Activated CD4-positive, alpha-beta T cell treated with anti-CD3 and anti-CD28 coated beads, Interleukin-2, amount 10 ng/mL, durations not matched to agents 7 days and 5 days (primary cell): ENCODE results near the gene REV1. TPM values are rescaled to one million over a fixed set of nuclear protein-coding genes. Genes with fewer than 3 reads are reported as not detected.

Experiments used
- CTCF ChIA-PET: fragments of 350-600 bp; sonication (Branson Sonifier 250); formaldehyde crosslinking; loops from one replicate; lab custom pipeline; 2021; ENCODE audit warnings: antibody characterized with exemption; lab: Charles Lee
- POLR2A ChIA-PET: fragments of 350-600 bp; sonication (Branson Sonifier 250); formaldehyde crosslinking; loops from one replicate; lab custom pipeline; 2021; ENCODE audit warnings: antibody characterized with exemption; lab: Charles Lee
- DNase-seq: peaks from one replicate; pipeline ENCODE4 v3.0.0-alpha.2; 2020
- H3K27ac Mint-ChIP-seq: one replicate; pipeline ENCODE4 v1.8.0; 2021; ENCODE audit warnings: mild to moderate bottlenecking, moderate library complexity, mixed read lengths
- H3K27me3 Mint-ChIP-seq: one replicate; pipeline ENCODE4 v1.8.0; 2021; ENCODE audit warnings: mixed read lengths
- H3K36me3 Mint-ChIP-seq: one replicate; pipeline ENCODE4 v1.8.0; 2021; ENCODE audit warnings: low read depth, mixed read lengths
- H3K4me1 Mint-ChIP-seq: one replicate; pipeline ENCODE4 v1.8.0; 2021; ENCODE audit warnings: mixed read lengths
- H3K4me3 Mint-ChIP-seq: one replicate; pipeline ENCODE4 v1.8.0; 2021; ENCODE audit warnings: mild to moderate bottlenecking, moderate library complexity, mixed read lengths
- H3K9me3 Mint-ChIP-seq: one replicate; pipeline ENCODE4 v1.8.0; 2021; ENCODE audit warnings: mixed read lengths
- total RNA-seq, 2 experiments: library from RNA; stranded (reverse); gene quantifications; one replicate each; pipeline ENCODE4 v1.2.3, GENCODE V29; 2021

The REV1 gene
- total RNA-seq, 2 experiments from 2014 or later, result 37.4 to 40.7 TPM

- ChIA-PET POLR2A (no interaction called here), CTCF (interaction anchor here (1.0 kb wide), 1 partner anchor 14 kb away, joined by 3 read pairs; no protein-coding TSS in a partner anchor)
- DNase-seq, result no peak
- H3K9me3 Mint-ChIP-seq, result no peaks in the 10 kb centered on the region
- H3K27me3 Mint-ChIP-seq, result no peaks in the 10 kb centered on the region
- peaks cover 47% of the 10 kb centered on the region for H3K36me3 Mint-ChIP-seq
- no peak overlapping the region for H3K4me3 Mint-ChIP-seq
- no peak overlapping the region for H3K27ac Mint-ChIP-seq
- H3K4me1 Mint-ChIP-seq, result peaks cover 14% of the 10 kb centered on the region
These were observed 84.8 kb downstream of the REV1 start for GRCh38 chr2:99404797-99405669.

- Mint-ChIP-seq H3K27ac (peak overlapping the region; percentile 21), H3K9me3 (no peaks in the 10 kb centered on the region), H3K4me1 (peaks cover 14% of the 10 kb centered on the region), H3K4me3 (no peak overlapping the region), H3K36me3 (peaks cover 50% of the 10 kb centered on the region), H3K27me3 (no peaks in the 10 kb centered on the region)
- DNase-seq, result no peak
- CTCF ChIA-PET, result interaction anchor here (1.6 kb wide), 1 partner anchor 11 kb away, joined by 5 read pairs; no protein-coding TSS in a partner anchor
- POLR2A ChIA-PET, result interaction anchor here (0.6 to 0.7 kb wide), 2 partner anchors 32 to 1371 kb away, joined by 3 read pairs; no protein-coding TSS in a partner anchor
These were observed 85.6 kb downstream of the REV1 start for GRCh38 chr2:99404039-99404796.

DNA sequence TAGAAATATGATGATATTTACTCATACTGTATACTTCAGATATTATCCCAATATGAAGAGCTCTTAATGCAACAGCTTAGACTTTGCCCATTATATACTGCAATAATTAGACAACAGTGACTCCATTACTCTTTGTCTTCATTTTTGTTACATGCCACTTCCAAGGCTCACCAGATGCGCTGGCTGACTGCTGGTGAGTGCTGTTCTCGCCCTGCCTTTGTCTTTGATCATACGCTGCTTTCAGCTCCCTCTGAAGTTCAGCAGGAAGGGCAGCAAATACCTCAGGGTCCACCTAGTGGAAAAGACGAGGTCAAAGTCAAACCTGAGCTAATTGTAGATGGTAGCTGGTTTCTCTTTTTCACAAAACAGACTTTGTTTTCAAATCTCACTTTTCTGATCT, 86.3 kb downstream of the REV1 start:
- H3K27ac Mint-ChIP-seq, result peak overlapping the region; percentile 21
- H3K4me3 Mint-ChIP-seq, result no peak overlapping the region
- peaks cover 14% of the 10 kb centered on the region for H3K4me1 Mint-ChIP-seq
- H3K9me3 Mint-ChIP-seq, result no peaks in the 10 kb centered on the region
- no peaks in the 10 kb centered on the region for H3K27me3 Mint-ChIP-seq
- ChIA-PET CTCF (interaction anchor here (1.6 kb wide), 1 partner anchor 11 kb away, joined by 5 read pairs; no protein-coding TSS in a partner anchor), POLR2A (interaction anchor here (0.7 kb wide), 2 partner anchors 221 to 1370 kb away, joined by 3 read pairs; no protein-coding TSS in a partner anchor)
- peak; percentile 6 for DNase-seq
- peaks cover 57% of the 10 kb centered on the region for H3K36me3 Mint-ChIP-seq

DNA sequence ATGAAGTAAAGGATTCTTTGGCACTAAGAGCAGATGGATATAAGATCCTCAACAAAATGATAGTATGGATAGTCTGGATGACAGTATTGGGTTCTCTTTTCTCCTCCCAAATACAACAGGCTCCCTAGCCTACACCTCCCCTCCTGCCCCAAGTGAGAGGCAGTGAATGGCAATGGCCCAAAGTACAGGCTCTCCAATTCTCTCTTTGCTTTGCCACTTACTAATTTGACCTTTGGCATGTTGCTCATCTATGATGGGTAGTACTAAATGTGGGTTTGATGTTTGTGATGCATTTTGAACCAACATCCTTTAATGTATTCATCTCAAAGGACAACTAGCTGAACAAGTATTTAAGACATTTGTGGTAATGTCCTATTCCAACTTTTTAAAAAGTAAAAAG, 86.7 kb downstream of the REV1 start:
- H3K4me1 Mint-ChIP-seq, result peaks cover 14% of the 10 kb centered on the region
- peaks cover 62% of the 10 kb centered on the region for H3K36me3 Mint-ChIP-seq
- DNase-seq, result no peak
- H3K4me3 Mint-ChIP-seq, result no peak overlapping the region
- ChIA-PET POLR2A (interaction anchor here (0.7 kb wide), 2 partner anchors 220 to 1370 kb away, joined by 3 read pairs; no protein-coding TSS in a partner anchor), CTCF (interaction anchor here (1.2 to 1.6 kb wide), 2 partner anchors 10 to 20 kb away, joined by 3 to 5 read pairs; no protein-coding TSS in a partner anchor)
- no peaks in the 10 kb centered on the region for H3K9me3 Mint-ChIP-seq
- no peaks in the 10 kb centered on the region for H3K27me3 Mint-ChIP-seq
- H3K27ac Mint-ChIP-seq, result peak overlapping the region; percentile 17

DNA sequence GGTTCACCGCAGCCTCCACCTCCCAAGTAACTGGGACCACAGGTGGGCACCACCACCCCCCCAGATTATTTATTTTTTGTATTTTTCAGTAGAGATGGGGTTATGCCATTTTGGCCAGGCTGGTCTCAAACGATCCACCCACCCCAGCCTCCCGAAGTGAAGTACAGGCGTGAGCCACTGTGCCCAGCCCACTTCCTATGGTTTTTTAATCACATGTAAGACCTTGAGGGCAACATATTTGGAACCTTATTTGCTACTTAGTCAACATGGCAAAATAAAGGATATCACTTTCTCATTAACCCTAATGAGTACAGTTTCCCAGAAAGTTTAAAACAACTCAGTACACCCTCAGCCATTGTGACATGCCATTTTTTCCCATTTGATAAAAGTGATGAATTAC, 88.0 kb downstream of the REV1 start:
- H3K9me3 Mint-ChIP-seq, result no peaks in the 10 kb centered on the region
- CTCF ChIA-PET, result no interaction called here
- peaks cover 11% of the 10 kb centered on the region for H3K4me1 Mint-ChIP-seq
- peaks cover 65% of the 10 kb centered on the region for H3K36me3 Mint-ChIP-seq
- no peak overlapping the region for H3K27ac Mint-ChIP-seq
- POLR2A ChIA-PET, result no interaction called here
- no peak for DNase-seq
- no peak overlapping the region for H3K4me3 Mint-ChIP-seq
- H3K27me3 Mint-ChIP-seq, result no peaks in the 10 kb centered on the region

- H3K4me1 Mint-ChIP-seq, result peaks cover 11% of the 10 kb centered on the region
- peaks cover 63% of the 10 kb centered on the region for H3K36me3 Mint-ChIP-seq
- POLR2A ChIA-PET, result interaction anchor here (0.5 kb wide), 1 partner anchor 18 kb away, joined by 4 read pairs; no protein-coding TSS in a partner anchor
- DNase-seq, result no peak
- no peak overlapping the region for H3K4me3 Mint-ChIP-seq
- CTCF ChIA-PET, result interaction anchor here (1.9 kb wide), 2 partner anchors 11 to 13 kb away, joined by 4 to 5 read pairs; no protein-coding TSS in a partner anchor
- no peaks in the 10 kb centered on the region for H3K9me3 Mint-ChIP-seq
- no peaks in the 10 kb centered on the region for H3K27me3 Mint-ChIP-seq
- no peak overlapping the region for H3K27ac Mint-ChIP-seq
These were observed 90.0 kb downstream of the REV1 start for GRCh38 chr2:99399795-99400194.

DNA sequence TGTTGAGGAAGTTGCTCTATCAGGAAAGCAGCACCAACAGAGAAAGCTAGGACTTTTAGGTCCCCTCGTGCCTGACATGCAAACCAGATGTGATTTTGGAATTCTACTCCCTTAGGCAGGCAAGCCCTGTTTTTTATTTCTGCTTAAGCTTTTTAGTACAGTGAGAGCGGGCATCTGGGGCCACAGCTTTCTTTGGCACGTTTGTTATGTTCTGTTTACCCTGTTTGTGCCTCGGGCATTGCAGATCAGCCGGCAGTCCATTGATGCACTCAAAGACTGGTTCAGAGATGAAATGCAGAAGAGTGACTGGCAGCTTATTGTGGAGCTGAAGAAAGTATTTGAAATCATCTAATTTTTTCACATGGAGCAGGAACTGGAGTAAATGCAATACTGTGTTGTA, 90.8 kb downstream of the REV1 start:
- Mint-ChIP-seq H3K4me3 (no peak overlapping the region), H3K27me3 (no peaks in the 10 kb centered on the region), H3K4me1 (peaks cover 8% of the 10 kb centered on the region), H3K36me3 (peaks cover 62% of the 10 kb centered on the region), H3K9me3 (no peaks in the 10 kb centered on the region), H3K27ac (no peak overlapping the region)
- ChIA-PET CTCF (interaction anchor here (0.5 to 1.9 kb wide), 4 partner anchors 12 to 154 kb away, joined by 3 to 5 read pairs (median 4); partner anchors contain the start of gene TXNDC9), POLR2A (no interaction called here)
- DNase-seq, result no peak

- Mint-ChIP-seq H3K9me3 (no peaks in the 10 kb centered on the region), H3K27me3 (no peaks in the 10 kb centered on the region), H3K27ac (no peak overlapping the region), H3K36me3 (peaks cover 61% of the 10 kb centered on the region), H3K4me1 (peaks cover 4% of the 10 kb centered on the region), H3K4me3 (no peak overlapping the region)
- DNase-seq, result no peak
- CTCF ChIA-PET, result interaction anchor here (1.0 to 1.9 kb wide), 2 partner anchors 12 to 62 kb away, joined by 3 to 4 read pairs; partner anchors contain the start of gene TXNDC9
- POLR2A ChIA-PET, result no interaction called here
These were observed 91.5 kb downstream of the REV1 start for GRCh38 chr2:99398303-99398702.

DNA sequence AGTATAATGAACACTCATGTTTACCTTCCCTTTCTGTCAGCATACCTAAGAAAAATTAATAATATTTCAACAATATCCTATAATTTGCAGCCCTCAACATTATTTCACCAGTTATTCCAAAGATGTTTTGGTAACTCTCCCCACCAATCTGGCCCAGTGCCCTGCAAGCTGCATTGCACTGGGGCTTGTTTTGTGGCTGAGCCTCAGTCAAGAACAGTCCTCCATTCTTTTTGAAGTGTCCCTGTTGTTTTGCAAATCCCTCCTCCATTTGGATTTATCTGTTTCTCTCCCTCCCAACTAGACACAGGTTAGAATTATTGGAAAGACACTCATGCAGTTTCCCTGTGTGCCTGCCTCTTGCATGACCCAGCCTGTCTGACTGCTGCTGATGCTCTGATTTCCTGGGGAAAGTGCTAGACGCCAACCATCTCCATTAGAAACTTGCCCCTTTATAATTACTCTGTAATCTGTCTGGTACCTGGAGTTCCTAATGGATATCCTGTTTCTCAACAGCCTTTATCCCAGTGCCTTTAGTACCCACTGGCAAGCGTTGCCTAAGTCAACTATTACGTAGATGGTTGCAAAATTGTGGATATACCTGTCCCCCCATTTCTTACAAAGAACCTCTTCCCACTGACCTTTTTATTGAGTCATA, 92.4 kb downstream of the REV1 start:
- ChIA-PET POLR2A (no interaction called here), CTCF (no interaction called here)
- Mint-ChIP-seq H3K4me3 (no peak overlapping the region), H3K36me3 (peaks cover 52% of the 10 kb centered on the region), H3K27me3 (no peaks in the 10 kb centered on the region), H3K27ac (peak overlapping the region; percentile 72), H3K9me3 (no peaks in the 10 kb centered on the region), H3K4me1 (peaks cover 2% of the 10 kb centered on the region)
- no peak for DNase-seq

DNA sequence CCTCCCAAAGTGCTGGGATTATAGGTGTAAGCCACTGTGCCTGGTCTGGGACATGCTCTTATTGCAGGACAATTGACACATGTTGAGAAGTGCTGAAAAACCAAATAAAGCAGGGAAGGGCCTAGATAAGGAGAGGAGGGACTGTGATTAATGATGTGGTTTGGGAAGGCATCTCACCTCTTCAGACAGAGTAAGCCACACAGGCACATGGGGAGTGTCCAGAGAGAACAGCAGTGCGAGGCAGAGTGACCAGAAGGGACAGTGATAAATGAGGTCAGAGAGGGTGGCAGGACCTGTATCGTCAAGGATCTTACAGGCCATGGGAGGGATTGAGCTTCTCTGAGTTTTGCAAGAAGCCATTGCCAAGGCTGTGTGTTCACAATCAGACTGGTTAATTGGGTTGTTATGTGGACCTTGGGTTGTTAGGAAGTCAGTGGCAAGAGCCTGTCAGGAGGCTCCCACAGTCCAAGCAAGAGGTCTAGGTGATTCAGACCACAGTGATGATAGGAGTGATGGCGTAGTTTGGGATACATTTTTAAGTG, 94.2 kb downstream of the REV1 start:
- Mint-ChIP-seq H3K4me3 (no peak overlapping the region), H3K27ac (no peak overlapping the region), H3K4me1 (no peaks in the 10 kb centered on the region), H3K9me3 (no peaks in the 10 kb centered on the region), H3K36me3 (peaks cover 52% of the 10 kb centered on the region), H3K27me3 (no peaks in the 10 kb centered on the region)
- CTCF ChIA-PET, result interaction anchor here (0.5 kb wide), 1 partner anchor 33 kb away, joined by 3 read pairs; no protein-coding TSS in a partner anchor
- DNase-seq, result no peak
- POLR2A ChIA-PET, result no interaction called here

- ChIA-PET POLR2A (no interaction called here), CTCF (no interaction called here)
- H3K9me3 Mint-ChIP-seq, result no peaks in the 10 kb centered on the region
- H3K4me3 Mint-ChIP-seq, result no peak overlapping the region
- H3K27ac Mint-ChIP-seq, result no peak overlapping the region
- H3K4me1 Mint-ChIP-seq, result peaks cover 1% of the 10 kb centered on the region
- no peaks in the 10 kb centered on the region for H3K27me3 Mint-ChIP-seq
- no peak for DNase-seq
- H3K36me3 Mint-ChIP-seq, result peaks cover 34% of the 10 kb centered on the region
These were observed 99.9 kb downstream of the REV1 start for GRCh38 chr2:99389946-99390345.

DNA sequence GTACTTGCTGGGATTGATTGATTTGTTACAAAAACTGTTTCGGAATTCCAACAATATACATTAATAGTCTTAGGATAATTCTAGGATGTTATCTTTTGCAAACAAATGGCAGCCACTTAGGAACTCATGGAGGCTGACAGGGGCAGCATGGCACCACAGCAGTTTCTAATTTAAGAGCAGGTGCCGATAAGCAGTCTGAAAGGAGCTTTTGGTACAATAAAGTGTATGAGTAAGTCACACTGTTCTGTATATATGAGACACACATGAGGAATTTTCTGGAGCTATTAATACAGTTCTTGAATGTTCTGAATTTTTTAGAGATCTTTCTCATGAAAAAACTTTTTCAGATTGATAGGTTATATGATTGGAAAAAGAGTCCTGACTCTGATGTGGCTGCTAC, 100.4 kb downstream of the REV1 start:
- H3K27ac Mint-ChIP-seq, result no peak overlapping the region
- peaks cover 1% of the 10 kb centered on the region for H3K4me1 Mint-ChIP-seq
- ChIA-PET POLR2A (no interaction called here), CTCF (no interaction called here)
- no peaks in the 10 kb centered on the region for H3K27me3 Mint-ChIP-seq
- H3K36me3 Mint-ChIP-seq, result peaks cover 35% of the 10 kb centered on the region
- no peaks in the 10 kb centered on the region for H3K9me3 Mint-ChIP-seq
- H3K4me3 Mint-ChIP-seq, result no peak overlapping the region
- no peak for DNase-seq
